GM19463 (cell line): ENCODE measurements around the gene GRID2.

ENCODE experiments used
- ATAC-seq: cut with Tn5 transposase; IDR thresholded peaks from one replicate; pipeline ENCODE4 v1.9.1; 2021; ENCODE audit warnings: mild to moderate bottlenecking, moderate library complexity; ENCODE audit not compliant: unreplicated experiment

Gene GRID2

DNA sequence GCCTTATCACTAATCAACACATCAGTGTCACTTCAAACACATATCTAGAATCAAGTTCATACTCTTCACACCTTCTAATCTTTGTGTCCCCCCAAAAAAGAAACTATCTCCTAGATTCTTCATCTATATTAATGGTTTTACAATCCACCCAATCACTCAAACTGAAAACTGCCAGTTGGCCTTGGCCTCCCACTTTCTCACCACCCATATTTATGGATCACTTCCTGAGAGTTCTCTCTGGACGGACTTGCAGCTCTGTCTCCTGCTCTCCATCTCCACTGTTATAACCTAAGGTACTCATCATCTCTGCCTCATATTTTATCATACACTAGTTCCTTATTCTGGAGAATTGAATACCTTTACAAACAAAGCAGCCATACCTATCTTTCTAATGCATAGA, 1418.7 kb downstream of the GRID2 start:
- ATAC-seq = no peak

DNA sequence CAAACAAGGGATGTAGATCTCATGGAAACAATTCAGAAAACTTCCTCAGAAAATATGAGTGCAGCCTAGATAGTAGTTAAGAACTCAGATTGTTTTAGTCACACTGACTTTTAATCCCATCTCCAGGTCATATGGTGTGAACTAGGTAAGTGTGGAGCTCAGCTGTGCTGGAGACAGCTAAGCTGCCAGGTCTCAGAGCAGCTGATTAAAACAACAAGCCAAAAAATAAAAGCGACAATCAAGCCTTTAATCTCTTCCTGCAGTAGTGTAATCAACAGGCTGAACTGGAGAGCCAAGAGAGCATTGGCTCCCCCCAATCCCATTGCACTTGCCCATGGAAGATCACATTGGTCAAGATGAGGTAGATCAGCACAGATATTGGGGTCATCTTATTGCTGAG, 1426.5 kb downstream of the GRID2 start:
- no peak for ATAC-seq

DNA sequence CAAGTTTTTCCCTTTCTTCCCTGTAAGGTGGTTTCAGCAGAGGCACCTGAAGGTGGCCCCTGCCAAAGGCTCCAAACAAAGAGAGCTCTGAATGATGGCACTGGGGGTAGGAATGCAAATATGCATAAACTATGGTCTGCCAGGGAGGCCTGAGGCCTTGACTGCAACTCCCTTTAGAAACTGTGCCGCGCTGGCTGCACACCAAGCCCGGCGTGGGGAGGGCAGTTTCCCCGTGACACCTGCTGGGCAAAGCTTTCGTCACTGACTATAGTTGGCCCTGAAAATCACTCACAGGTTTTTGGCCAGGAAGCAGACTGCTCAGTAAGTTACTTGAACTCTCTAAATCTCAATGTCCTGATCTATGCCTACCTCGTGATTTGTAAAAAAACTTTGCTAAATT, 1427.0 kb downstream of the GRID2 start:
- ATAC-seq = peak; percentile 1

DNA sequence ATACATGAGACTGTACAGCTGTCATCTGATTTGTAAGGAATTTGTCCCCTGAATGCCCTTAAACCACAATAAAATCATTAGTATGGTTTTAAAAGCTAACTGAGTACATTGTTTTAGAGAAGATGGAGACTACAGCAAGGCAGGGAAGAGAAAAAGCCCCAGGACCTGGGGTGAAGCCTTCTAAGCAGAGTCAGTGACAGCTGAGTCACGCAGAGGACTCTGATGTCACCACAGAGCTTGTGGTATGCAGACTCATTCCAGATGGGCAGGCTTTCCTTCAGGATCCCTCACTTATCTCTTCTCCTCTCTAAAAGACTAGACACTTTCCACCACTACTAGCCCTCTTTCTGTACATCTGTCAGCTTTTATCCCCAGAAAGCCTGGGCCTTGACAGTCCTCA, 1427.7 kb downstream of the GRID2 start:
- ATAC-seq = peak; percentile 77

DNA sequence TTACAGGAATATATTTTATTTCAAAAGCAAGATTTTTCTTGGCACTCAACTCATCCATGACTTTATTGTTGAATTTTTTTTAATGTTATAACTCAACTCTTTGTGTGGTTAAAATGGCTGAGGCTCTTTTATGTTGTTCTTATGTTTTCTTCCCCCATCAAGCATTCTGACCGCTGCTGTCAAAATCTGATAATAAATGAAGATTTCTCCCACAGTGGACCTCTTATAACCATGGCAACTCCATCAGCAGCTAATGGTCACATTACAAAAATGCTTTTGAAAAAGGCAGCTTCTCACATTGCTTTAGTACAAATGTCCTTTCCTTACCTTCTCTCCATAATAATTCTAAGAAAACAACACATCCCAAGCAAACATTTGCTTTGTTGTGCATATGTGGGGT, 1428.7 kb downstream of the GRID2 start:
- no peak for ATAC-seq

DNA sequence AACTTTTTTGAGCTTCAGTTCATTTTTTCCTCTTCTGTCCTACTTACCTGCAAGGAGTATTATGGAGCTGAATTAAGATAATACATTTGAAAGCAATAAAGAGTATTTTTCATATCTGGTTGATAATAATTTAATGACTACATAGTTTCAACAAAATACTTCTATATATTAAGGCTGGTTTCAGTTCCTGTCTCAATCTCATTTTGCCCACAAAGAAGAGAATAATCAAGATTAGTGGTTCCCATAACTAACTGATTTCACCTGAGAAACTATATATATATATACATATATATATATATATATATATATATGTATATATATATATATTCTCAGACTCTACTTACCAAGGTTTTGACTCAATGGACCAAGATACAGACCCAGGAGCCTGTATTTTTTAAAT, 1437.1 kb downstream of the GRID2 start:
- no peak for ATAC-seq

DNA sequence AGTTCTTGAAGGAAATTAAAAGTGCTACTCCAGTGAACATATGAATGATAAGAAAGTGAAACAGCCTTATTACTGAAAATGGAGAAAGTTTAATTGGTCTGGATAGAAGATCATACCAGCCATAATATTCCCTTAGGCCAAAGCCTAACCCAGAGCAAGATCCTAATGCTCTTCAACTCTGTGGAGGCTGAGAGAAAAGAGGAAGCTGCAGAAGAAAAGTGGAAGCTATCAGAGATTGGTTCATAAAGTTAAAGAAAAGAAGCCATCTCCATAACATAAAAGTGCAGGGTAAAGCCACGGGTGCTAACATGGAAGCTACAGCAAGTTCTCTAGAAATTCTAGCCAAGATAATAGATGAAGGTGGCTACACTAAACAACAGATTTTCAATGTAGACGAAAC, 1439.3 kb downstream of the GRID2 start:
- no peak for ATAC-seq

DNA sequence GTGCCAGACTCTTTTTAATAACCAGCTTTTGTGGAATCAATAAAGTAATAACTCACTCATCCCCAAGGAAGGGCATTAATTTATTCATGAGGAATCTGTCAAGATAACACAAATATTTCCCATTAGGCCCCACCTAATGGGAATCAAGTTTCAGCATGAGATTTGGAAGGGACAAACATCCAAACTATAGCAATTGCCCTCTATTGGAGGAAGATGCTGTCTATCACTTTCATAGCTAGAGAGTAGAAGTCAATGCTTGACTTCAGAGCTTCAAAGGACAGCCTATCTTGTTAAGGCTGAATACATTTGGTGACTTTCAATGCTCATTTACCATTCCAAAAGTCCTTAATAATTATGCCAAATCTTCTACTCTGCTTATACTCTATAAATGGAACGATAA, 1439.9 kb downstream of the GRID2 start:
- ATAC-seq = no peak

DNA sequence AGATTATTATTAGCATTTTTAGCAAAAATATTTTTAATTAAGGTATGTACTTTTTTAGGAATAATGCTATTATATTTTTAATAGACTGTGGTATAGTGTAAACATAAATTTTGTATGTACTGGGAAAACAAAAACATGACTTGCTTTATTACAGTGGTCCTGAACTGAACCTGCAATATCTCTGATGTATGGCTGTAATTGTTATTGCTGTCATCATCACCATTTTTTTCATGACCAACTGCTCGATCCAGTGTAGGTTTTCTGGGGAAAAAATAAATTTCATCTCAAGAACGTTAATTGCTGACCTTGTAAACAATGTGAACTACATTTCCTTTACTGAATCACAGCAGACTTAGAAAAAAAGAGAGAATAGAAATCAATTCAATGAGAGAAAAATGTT, 1441.2 kb downstream of the GRID2 start:
- no peak for ATAC-seq

DNA sequence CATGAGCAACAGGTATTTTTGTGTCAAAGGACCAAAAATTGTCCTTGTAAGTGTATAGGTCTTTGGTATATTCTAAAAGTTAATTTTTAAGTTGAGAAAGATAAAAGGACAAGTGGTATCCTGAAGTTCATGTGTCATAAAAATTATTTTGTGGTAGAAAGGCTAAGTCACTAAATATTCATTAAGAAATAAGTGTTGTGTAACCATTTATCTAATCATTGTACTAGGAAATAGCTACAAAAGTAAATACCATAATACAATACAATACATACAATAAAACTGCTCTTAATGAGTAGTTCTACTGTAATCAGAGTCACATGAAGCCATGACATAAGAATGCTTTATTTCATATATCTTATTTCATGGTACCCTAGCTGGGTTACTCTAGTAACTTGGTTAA, 1442.3 kb downstream of the GRID2 start:
- no peak for ATAC-seq

DNA sequence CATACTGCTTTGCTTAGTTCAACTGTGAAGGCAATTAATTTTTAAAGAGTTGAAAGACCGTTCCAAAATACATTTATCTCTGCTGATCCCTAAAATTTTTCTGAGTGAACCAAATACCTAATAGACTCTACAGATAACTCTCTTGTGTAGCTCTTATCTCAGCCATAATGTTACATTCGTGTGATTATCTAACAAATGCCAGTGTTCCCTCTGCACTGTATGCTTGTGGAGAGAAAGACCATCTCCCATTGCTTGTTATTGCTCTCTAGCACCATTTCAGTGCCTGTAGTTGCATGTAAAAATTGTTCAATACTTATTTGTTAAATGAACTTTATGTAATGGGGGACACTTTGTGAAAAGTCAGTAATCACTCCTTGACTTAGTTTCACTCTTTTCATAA, 1443.5 kb downstream of the GRID2 start:
- no peak for ATAC-seq

DNA sequence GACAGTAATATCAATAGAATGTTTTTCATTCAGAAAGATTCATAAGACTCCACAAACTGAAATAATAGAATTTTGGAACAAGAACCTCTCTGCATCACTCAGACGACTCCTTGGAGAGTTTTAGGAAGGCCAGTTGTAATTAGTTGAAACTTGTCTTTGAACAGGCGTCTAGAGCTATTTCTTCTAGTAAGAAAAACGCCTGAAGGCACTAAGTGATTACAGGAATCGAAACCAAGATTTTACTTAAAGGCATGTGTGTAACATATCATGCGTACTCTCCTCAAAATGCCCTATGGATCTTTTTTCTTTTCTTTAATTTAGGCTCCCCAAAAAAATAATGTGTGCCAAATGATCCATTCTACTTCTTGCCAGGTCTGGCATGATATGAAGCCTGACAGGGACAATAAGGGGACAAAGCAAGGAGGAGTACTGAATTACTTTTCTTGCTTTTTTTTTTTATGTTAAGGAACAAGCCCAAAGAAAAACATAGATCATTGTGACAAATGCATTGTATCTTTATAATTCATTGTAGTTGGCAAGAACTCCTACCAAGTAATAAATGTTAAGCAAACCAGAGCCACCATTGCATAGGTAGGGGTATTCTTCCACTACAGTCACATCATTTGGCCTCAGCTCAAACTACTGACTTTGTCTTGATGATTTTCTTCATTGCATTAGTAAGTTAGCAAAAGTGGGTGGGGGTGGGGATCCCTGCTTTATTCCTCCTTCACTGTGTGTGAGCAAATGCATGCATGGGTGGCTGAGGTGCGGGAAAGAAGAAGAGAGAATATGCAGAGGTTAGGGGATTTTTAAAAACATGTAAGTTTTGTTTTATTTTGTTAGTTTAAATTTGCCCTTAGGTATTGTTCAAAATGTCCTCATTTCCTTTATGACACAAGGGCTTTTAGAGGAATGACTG, 1444.9 kb downstream of the GRID2 start:
- peak; percentile 30 for ATAC-seq

DNA sequence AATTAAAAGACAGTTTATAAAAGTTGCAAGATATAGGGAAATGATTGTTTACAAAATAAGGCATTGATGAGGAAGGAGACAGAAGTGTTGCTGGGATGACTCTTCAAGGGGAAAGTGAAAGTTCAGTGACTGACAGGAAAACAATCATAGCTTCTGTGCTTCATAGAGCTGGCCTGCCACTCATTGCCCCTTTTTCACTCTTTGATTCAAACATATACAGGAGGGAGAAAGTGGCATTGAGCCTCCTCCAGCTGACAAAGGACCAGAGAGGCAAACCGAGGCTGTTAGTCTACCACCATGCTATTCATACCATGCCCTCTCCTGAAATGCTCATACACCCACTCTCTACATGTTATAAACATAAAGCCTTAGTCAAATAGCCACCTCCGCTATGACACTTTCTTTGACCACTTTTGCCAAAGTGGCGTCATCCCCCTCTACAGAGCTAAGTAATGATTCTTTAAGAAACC, 1445.6 kb downstream of the GRID2 start:
- peak; percentile 72 for ATAC-seq

DNA sequence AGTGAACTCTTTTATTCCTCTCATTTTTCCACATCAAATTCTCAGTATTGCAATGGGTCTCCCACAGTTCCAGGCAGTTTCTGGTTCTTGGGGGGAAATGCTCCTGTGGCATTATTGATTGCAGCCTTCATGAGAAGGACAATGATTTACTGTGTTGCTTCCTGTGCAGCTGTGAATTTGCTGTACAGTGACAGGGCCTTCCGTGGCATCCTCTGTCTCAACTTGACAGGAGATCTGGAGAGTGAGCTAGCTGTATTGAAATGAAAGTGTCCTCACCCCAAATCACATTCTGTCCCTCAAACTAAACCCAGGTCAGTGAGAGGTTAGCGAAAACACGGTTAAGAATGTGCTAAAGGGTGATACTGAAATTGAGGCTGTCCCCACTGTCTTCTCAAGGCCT, 1447.6 kb downstream of the GRID2 start:
- peak; percentile 24 for ATAC-seq

DNA sequence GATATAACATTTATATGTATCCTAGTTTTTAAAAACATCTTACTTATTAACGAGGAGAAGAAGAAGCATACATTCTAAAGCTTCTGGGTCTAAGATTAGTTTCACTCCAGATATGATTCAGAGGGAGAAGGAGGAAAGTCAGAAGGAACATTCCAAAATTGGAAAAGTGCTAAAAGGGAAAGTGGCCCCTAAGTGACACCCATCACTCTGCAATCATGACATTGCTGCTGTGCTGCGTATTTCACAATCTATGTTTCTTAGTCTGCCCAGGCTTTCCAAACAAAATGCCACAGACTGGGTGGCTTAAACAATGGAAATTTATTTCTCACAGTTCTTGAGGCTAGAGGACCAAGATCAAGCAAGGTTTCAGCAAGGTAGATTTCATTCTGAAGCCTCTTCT, 1452.3 kb downstream of the GRID2 start:
- no peak for ATAC-seq

DNA sequence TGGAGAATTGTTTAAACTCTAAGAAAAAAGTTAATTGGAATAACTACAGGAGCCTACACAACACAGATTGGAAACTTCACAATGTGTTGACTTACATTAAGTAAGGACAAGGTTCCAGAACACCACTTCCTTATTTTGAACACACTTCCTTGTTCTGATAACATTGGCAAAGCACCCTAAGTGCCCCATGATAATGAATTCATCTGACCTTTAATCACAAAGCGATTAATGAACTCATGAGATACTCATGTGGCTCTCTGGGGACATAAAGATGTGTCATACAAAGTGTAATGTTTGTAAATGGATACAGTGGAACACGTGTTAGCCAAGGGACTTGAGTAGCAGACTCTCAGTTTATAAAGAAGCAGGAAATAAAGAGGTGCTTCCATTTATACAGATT, 1455.7 kb downstream of the GRID2 start:
- no peak for ATAC-seq

DNA sequence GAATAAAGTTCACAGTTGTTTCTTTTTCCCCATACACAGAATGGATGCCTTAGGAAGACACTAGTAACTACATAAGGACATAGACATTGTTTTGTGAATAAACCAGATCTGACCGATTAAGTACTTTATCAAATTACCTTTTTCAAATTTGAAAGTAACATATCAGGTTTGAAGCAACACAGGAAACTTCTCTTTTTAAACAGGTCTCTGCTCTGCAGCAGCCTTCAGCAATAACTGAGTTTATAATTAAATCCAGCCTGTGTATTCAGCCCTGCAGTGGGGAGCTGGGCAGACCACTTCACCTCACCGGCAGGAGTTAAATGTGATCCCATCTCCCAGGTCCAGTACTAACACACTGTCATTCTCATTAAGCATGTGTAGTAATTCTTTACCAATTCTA, 1456.5 kb downstream of the GRID2 start:
- ATAC-seq = no peak

DNA sequence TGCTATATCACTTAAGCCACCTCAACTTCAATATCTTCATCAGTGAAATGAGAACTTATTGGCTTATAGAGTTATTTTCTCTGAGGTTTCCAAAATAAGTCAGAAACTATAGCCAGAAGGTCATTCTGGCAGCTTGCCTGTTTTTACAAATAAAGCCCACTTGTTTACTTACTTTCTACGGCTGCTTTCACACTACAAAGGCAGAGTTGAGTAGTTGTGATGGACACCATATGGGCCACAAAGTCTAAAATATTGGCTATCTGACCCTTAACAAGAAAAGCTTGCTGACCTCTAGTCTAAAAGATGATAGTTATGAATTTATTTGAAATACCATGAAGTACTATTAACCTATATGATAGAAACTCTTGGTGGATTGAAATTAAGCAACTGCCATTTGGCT, 1457.5 kb downstream of the GRID2 start:
- no peak for ATAC-seq

DNA sequence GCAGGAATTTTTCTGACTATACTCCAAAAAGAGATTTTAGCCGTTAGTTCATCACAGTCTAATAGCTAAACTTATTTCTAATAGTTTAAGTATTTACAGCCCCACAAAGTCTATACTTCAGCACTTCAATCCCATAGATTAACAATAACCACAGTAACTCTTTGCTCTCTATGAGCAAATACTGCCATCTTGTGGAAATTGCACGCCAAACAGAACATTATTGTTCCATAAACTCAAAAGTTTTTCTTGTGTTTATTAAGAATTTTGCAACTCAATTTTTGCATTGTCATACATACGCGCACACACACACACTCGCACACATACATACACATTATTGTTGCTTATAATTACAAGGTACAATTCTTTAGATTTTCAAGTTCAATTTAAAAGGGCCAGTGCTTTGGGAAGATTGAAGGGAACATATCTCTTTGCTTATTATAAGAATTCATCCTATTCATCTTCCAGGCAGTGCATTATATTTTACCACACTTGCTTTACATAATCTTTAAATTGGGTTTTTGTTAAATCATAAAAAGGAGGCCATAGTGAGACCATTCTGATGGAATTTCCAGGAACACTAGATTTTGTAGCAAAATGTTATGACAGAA, 1461.0 kb downstream of the GRID2 start:
- peak; percentile 70 for ATAC-seq

DNA sequence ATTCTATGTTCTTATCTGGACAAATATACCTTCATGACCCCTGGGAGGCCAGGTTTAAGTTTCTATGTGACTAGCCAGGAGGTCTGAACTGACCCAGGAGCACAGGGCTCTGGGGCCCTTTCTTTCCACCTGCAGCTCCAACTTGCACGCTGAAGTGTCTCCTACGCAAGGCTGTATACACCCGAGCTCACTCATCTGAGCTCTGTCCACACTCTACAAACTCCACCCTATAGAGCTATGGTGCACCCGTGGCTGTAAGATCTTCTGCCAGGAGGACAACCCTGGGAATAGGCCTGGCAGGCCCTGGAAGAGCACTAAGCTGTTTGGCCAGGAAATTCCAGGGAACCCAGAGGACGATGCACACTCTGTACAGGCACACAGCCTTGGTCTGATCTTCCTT, 1464.2 kb downstream of the GRID2 start:
- ATAC-seq = no peak

DNA sequence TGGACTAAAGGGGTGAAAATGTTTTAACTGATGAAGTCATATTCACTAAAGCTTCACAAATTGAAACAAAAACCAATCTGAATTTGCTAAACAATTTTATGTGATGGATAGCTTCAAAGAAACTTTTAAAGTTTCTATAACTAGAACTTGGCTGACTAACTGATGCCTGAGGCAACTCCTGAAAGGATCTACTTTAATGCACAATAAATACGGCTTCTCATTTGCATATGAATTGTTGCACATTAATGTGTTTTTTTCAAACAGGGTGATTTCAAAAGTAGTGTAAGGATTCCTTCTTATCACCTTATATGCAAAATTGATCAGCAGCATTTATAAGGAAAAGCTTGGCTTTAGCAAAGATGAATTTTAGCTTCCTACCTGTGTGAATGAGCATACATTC, 1466.4 kb downstream of the GRID2 start:
- ATAC-seq = no peak

DNA sequence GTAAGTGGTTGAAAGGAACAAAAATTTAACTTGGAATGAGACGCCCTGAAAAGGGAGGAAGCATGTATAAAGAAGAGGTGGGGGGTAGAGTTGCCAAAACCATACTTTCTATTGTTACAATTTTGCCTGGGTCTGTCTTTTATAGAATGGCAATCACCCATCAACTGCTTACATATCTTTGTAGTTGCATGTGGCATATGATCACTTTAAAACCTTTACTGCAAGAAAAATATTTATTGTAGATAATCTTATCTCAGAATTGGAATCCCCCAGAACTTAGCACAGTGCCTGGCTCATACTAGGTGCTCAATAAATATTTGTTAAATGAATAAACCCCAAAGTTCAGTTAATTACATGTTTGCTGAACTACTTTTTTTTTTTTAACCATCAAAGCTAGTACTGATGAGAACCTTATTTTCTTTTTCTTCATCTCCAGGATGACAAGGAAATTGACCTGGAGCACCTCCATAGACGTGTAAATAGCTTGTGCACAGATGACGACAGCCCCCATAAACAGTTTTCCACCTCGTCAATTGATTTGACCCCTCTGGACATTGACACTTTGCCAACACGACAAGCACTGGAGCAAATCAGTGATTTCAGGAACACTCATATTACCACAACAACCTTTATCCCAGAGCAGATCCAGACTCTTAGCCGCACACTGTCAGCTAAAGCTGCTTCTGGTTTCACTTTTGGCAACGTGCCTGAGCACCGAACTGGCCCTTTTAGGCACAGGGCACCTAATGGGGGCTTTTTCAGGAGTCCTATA, 1468.1 kb downstream of the GRID2 start:
- no peak for ATAC-seq
